IPS DF 4.7 (cell line): ENCODE measurements around the gene TPD52L1.

ENCODE experiments used
- DNase-seq: peaks from one replicate; pipeline ENCODE4 v3.0.0-alpha.2; 2013; ENCODE audit warnings: low spot score; ENCODE audit errors: extremely low read depth

TPD52L1 gene

DNA sequence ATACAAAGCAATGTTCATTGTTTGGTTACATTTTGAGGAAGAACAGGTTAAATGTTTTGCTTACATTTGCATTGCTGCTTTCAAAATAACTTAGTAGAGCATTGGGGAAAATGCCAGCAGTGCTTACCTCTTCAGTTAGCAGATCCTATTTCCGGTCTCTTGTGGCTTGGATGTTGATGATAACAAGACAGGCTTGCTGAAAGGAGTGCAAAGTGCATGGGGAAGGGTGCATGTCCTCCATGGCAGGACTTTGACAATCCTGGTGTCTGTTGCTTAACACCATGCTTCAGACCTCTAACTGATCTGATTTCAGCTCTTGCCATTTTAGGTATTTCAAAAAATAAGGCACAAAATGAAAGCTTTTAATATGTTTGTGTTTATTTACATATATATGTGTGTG lies 21.1 kb downstream of the TPD52L1 start:
- DNase-seq: no peak

- no peak for DNase-seq
Observed at GRCh38 chr6:125175466-125176048, 22.0 kb downstream of the TPD52L1 start.

- DNase-seq: no peak
Observed at GRCh38 chr6:125182237-125183008, 28.9 kb downstream of the TPD52L1 start.

GRCh38 chr6:125183391-125183790 lies 29.8 kb downstream of the TPD52L1 start:
- DNase-seq: no peak

DNA sequence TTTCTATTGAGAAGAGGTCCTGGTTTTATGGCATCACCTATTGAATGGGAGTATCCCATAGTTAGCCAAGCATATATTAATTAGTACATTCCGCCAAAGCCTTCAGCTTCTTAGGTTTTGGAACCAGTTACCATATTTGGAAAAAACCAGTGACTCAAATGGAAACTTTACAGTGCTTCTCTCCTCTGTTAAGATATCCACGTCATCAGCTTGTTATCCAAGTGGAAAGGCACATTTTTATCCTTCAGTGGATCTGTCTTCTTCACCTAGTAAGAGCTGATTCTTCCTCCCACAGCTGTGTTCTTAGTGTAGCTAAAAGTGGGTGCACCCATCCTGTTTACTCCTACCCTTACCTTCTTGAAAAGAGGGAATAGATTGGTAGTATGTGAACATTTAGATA lies 34.5 kb downstream of the TPD52L1 start:
- no peak for DNase-seq

GRCh38 chr6:125188594-125189203 lies 35.1 kb downstream of the TPD52L1 start:
- DNase-seq: no peak

DNA sequence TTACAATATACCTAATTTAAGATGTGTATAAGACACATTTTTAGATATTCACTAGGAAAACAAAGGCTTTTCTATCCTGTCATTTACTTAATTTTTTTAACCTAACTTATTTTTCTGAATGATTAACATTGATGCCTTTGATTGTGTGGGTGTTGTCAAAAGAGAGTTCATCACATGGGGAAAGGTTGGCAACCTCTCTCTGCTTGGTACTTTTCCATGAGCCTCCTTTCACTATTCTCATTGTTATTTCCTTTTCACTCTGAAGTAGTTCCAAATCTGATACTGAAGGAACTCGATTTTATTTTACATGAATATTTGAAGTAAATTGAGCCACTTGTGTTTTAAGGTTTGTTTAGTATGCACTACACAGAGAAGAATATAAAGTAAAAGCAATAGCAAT lies 35.9 kb downstream of the TPD52L1 start:
- DNase-seq: no peak

- DNase-seq: no peak
Observed at GRCh38 chr6:125190667-125191066, 37.1 kb downstream of the TPD52L1 start.

DNA sequence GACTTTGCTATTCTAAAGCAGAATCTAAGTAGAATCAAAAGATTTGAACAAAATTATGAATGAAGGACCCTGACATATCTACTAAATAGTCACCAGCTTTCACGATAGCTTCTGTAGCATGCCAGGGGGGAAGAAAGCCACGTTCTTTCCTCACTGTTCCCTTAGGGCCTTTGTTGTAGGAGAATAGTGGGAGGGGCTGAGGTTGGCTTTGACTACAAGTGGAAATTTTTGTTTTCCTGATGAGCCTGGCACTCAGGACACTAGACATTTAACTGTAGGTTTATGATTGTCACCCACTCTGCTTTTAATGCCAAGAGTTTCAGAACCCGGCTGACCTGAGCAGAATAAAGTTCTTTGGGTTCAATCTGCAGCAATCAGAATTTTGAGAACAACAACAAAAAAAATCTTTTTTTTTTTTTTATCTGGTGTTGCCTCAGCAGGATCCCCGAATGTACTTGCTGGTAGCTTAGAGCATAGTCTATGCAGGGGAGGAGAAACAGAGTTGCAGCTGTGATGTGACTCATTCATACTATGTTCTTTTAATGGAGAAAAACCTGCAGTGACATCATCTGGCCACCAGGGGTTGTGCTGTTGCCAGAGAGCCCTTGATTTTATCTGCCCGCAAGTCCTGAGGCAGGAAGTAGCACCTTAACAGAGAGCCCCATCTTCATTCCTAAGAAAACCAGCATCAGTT lies 38.5 kb downstream of the TPD52L1 start:
- peak; percentile 80 for DNase-seq

DNA sequence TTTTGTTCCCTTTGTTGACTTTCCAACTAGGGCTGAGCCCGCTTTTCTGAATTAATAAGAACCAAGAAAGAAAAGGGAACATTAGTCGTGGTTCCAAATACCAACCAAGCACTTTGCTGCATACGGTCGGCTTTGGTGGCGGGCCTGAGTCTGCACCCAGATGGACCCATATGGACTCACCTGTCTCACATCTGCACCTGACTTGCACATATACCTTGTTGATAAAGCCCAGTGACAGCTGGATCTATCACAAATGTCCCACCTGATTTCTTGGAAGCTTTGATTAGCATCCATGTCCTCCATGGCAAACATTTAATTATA lies 39.0 kb downstream of the TPD52L1 start:
- DNase-seq: no peak

GRCh38 chr6:125193208-125193607 lies 39.6 kb downstream of the TPD52L1 start:
- no peak for DNase-seq

DNA sequence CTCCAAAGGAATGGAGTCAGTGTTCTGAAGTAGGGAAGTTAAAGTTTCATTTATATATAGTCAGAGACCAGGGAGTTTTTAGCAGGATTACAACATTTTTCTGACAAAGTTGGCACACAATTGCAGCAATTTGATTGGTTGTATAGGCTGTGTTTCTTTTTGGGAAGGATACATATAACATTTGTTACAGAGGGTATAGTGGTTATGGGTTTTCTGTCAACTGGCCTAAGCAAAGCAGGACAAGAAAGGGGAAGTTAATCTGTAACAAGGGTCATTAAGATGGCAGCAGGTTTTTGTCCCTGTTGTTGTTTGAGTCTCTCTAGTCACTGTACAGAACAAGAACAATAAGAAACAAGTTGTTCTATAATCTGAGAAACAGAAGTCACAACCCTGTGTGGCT lies 41.4 kb downstream of the TPD52L1 start:
- DNase-seq: no peak

DNA sequence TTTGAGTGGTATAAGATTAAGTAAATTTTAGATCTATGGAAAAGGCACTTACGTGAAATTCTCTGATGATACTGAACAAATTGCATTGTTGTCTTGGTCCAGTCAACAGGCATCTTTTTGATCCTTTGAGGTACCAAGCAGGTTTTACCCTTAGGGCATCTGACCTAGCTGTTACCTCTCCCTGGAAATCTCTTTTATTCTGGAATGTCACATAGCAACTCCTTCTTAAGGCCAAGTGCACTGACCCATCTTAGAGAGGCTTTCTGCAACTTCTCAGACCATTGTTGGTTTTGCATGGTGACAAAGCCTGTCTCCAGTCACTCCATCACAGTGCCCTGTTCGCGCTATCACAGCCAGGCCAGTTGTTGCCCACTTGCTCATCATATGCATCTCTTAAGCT lies 42.0 kb downstream of the TPD52L1 start:
- no peak for DNase-seq

- no peak for DNase-seq
Observed at GRCh38 chr6:125196613-125197012, 43.0 kb downstream of the TPD52L1 start.

DNA sequence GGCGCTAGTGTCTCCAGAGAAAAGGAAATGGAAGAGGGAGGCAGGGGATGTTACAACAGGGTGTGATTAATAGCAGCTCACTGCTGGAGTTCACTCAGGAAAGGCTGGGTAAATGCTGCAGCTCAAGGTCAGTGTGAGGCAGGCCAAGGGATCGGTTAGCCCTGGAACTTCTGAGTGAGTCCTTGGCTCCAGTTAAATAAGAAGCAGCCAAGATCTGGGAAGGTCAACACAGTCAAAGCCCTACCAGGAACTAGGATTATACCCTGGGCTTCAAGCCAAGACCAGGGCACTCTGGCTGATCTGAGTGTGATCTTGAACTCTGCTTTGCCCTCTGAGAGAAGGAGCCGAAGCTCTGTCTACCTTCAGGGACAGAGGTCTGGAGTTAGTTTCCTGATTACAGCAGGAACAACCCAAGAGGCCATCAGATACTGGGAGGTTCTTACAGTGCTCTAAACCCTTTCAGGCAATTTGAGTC lies 44.3 kb downstream of the TPD52L1 start:
- DNase-seq: no peak

- no peak for DNase-seq
Observed at GRCh38 chr6:125198398-125198937, 44.9 kb downstream of the TPD52L1 start.

DNA sequence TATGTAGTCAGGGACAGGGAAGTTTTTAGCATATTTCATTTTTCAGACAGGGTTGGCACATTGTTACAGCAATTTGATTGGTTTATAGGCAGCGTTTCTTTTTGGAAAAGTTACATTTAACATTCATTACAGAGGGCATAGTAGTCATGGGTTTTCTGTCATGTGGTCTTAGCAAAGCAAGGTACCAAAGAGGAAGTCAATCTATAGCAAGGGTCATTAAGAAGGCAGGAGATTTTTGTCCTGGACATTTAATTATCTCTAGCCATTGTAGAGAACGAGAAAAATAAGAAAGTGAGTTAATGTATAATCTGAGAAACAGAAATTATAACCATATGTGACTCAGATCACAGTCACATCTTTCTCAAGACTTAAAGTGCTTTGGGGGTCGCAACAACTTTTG lies 47.4 kb downstream of the TPD52L1 start:
- no peak for DNase-seq

- DNase-seq: no peak
Observed at GRCh38 chr6:125201961-125202729, 48.6 kb downstream of the TPD52L1 start.

GRCh38 chr6:125203395-125203794 lies 49.8 kb downstream of the TPD52L1 start:
- no peak for DNase-seq

- no peak for DNase-seq
Observed at GRCh38 chr6:125205931-125206330, 52.4 kb downstream of the TPD52L1 start.

DNA sequence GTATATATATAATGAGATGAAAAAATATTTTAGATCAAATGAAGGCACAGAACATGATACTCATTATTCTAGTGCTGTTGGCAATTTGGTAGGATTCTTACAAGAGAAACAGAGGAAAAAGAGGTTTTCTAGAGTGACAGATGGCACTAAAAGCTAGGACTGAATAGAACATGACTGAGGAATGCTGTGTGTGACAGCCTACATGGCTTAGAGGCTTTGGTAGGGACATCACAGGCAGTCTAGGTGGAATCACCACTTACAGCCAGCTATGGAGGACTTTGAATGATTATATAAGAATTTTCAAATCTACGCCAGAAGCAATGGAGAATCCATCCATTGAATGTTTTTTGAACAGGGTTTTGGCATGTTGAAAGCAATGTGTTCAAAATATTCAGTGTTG lies 52.8 kb downstream of the TPD52L1 start:
- DNase-seq: no peak
